B cell (primary cell): Measurements from ENCODE around the gene ZNF608. TPM values are rescaled to one million over a fixed set of nuclear protein-coding genes. Genes with fewer than 3 reads are reported as not detected.
A peak's percentile ranks its signal among the peaks of the same experiment; 100 is the strongest.

Experiments used
- ATAC-seq: fragments of 200-7000 bp; cut with Tn5 transposase; one replicate; pipeline ENCODE4 v1.10.0; 2021; ENCODE audit warnings: low read depth, mild to moderate bottlenecking, moderate number of reproducible peaks, moderate library complexity
- CTCF ChIA-PET: fragments of 350-600 bp; sonication (Branson Sonifier 250); formaldehyde crosslinking; loops from one replicate; lab custom pipeline; 2021; ENCODE audit warnings: antibody characterized with exemption, inconsistent platforms; lab: Charles Lee
- POLR2A ChIA-PET: fragments of 350-600 bp; sonication (Branson Sonifier 250); formaldehyde crosslinking; loops from one replicate; lab custom pipeline; 2021; ENCODE audit warnings: antibody characterized with exemption; lab: Charles Lee
- DNase-seq: peaks from one replicate; pipeline ENCODE4 v3.0.0; 2013
- H2AFZ ChIP-seq: 2 replicates; pipeline ENCODE4 v1.6.1; 2012; ENCODE audit warnings: mild to moderate bottlenecking, low read depth, low read length; ENCODE audit not compliant: insufficient read depth, poor library complexity, severe bottlenecking
- H3K27ac ChIP-seq, 2 donors: 1 replicate in 1 of 2; 2 replicates in 1 of 2; pipeline ENCODE4 v1.5.1; 2012 to 2013; ENCODE audit warnings: low read length in 2 of 2, mild to moderate bottlenecking in 2 of 2, moderate library complexity in 1 of 2
- H3K27me3 ChIP-seq, 4 experiments: fragments of 200-600 bp in 1 of 4; sonication (generic) in 1 of 4; replicated peaks in 1 of 4; 1 replicate in 2 of 4; 2 replicates in 2 of 4; pipeline versions ENCODE4 v1.6.1 to v1.7.0; 2013 to 2016; ENCODE audit warnings: low read length in 3 of 4, mild to moderate bottlenecking in 2 of 4, mixed read lengths in 1 of 4, moderate library complexity in 1 of 4; ENCODE audit not compliant: insufficient read depth in 4 of 4, control insufficient read depth in 3 of 4; ENCODE audit errors: control extremely low read depth in 1 of 4
- H3K36me3 ChIP-seq, 2 experiments: replicated peaks in 1 of 2; 1 replicate in 1 of 2; 2 replicates in 1 of 2; pipeline versions ENCODE4 v1.6.1 to v1.7.1; 2013; ENCODE audit warnings: low read length in 1 of 2; ENCODE audit not compliant: insufficient read depth in 2 of 2, control insufficient read depth in 1 of 2; ENCODE audit errors: control extremely low read depth in 1 of 2, extremely low read depth in 1 of 2
- H3K4me1 ChIP-seq, 2 donors: fragments of 200-600 bp in 1 of 2; sonication (generic) in 1 of 2; 1 replicate in 1 of 2; 2 replicates in 1 of 2; pipeline versions ENCODE4 v1.5.1 to v1.6.1; 2013 to 2017; ENCODE audit warnings: low read length in 2 of 2; ENCODE audit not compliant: control insufficient read depth in 2 of 2, insufficient read depth in 2 of 2
- H3K4me2 ChIP-seq: replicated peaks from 2 replicates; pipeline ENCODE3; 2012; ENCODE audit warnings: mild to moderate bottlenecking, low read depth, low read length; ENCODE audit not compliant: poor library complexity, severe bottlenecking
- H3K4me3 ChIP-seq, 5 experiments: fragments of 200-600 bp in 1 of 5; sonication (generic) in 1 of 5; 1 replicate in 3 of 5; 2 replicates in 2 of 5; pipeline versions ENCODE4 v1.5.1 to v1.7.0; 2011 to 2016; ENCODE audit warnings: low read length in 4 of 5, mild to moderate bottlenecking in 4 of 5, low read depth in 2 of 5, control low read depth in 1 of 5, moderate library complexity in 1 of 5; ENCODE audit not compliant: insufficient read depth in 1 of 5; ENCODE audit errors: control extremely low read depth in 1 of 5, extremely low read depth in 1 of 5
- H3K79me2 ChIP-seq: fragments of 200-600 bp; sonication (generic); one replicate; pipeline ENCODE4 v1.6.0; 2016; ENCODE audit warnings: low read length; ENCODE audit not compliant: control insufficient read depth, insufficient read depth
- H3K9ac ChIP-seq: fragments of 200-600 bp; sonication (generic); 2 replicates; pipeline ENCODE4 v1.6.1; 2017; ENCODE audit warnings: mild to moderate bottlenecking, low read length, moderate library complexity
- H3K9me3 ChIP-seq, 3 donors: one replicate each; pipeline versions ENCODE4 v1.6.1 to v1.7.1; 2013; ENCODE audit warnings: low read length in 2 of 3; ENCODE audit not compliant: control insufficient read depth in 2 of 3, insufficient read depth in 1 of 3; ENCODE audit errors: control extremely low read depth in 1 of 3
- H4K20me1 ChIP-seq: 2 replicates; pipeline ENCODE4 v1.6.0; 2012; ENCODE audit warnings: mild to moderate bottlenecking, low read length; ENCODE audit not compliant: insufficient read depth, control insufficient read depth, poor library complexity, severe bottlenecking
- H3K27ac Mint-ChIP-seq: one replicate; pipeline ENCODE4 v1.8.0; 2021; ENCODE audit warnings: mixed read lengths
- H3K27me3 Mint-ChIP-seq: one replicate; pipeline ENCODE4 v1.8.0; 2021; ENCODE audit warnings: mixed read lengths
- H3K4me1 Mint-ChIP-seq: one replicate; pipeline ENCODE4 v1.8.0; 2021; ENCODE audit warnings: mixed read lengths
- H3K4me3 Mint-ChIP-seq: one replicate; pipeline ENCODE4 v1.8.0; 2021; ENCODE audit warnings: mixed read lengths
- H3K9me3 Mint-ChIP-seq: one replicate; pipeline ENCODE4 v1.8.0; 2022; ENCODE audit warnings: mixed read lengths; ENCODE audit not compliant: insufficient read depth
- CTCF ChIP-seq: fragments of 200-600 bp; IDR thresholded peaks from one replicate; pipeline ENCODE4 v1.8.0; 2022; ENCODE audit warnings: antibody characterized with exemption, mild to moderate bottlenecking
- EZH2 ChIP-seq: IDR thresholded peaks from 2 replicates; pipeline ENCODE4 v1.6.1; 2012; ENCODE audit warnings: borderline replicate concordance, low read depth, mild to moderate bottlenecking, moderate library complexity, low read length; ENCODE audit not compliant: insufficient read depth, poor library complexity, severe bottlenecking
- WGBS: methylation state at CpG from one replicate; pipeline ENCODE4 v1.1.5; 2013; ENCODE audit warnings: missing lambda C conversion rate; ENCODE audit not compliant: insufficient coverage; 5-methylcytosine and 5-hydroxymethylcytosine counted together
- intact Hi-C: fragments of 100-400 bp; cut with micrococcal nuclease; formaldehyde crosslinking; loops from one replicate; pipeline ENCODE4 v1.10.0; 2022
- polyA plus RNA-seq: library from polyadenylated mRNA; depleted of rRNA; stranded (reverse); fragments of >200 nt; gene quantifications from 2 replicates; pipeline ENCODE4 v1.2.3, GENCODE V29; 2012
- total RNA-seq, 2 donors: library from RNA; stranded (reverse); fragments of 120-200 nt in 1 of 2; gene quantifications; 1 replicate in 1 of 2; 2 replicates in 1 of 2; pipeline versions ENCODE4 v1.2.3 to v1.2.4, GENCODE V29; 2013 to 2022

ZNF608 gene
- total and polyA plus RNA-seq, 2 donors (not counting 1 experiment from before 2014, with no cell fraction given) = 8.5 to 17.4 TPM

- intact Hi-C loops = loop anchor here (2.0 to 5.0 kb wide), 2 partner anchors 121 to 649 kb away; no protein-coding TSS in a partner anchor
- peak overlapping the region; percentile 80 for H3K4me3 Mint-ChIP-seq
- POLR2A ChIA-PET = interaction anchor here (0.5 to 2.2 kb wide), 5 partner anchors 10 to 42 kb away, joined by 3 to 7 read pairs (median 3); partner anchors contain the start of gene ZNF608
Measured at GRCh38 chr5:124706051-124706450, 40.4 kb downstream of the ZNF608 start.

More at GRCh38 chr5:124706051-124706450, 40.4 kb downstream of the ZNF608 start:
- peak overlapping the region; percentile 39 for H3K9ac ChIP-seq
- DNase-seq (peak; percentile 76), ATAC-seq (peak; percentile 42)
- H3K27me3 Mint-ChIP-seq = no peaks in the 10 kb centered on the region
- peak overlapping the region; percentile 57 to 71 for H3K27ac ChIP-seq
- H3K36me3 ChIP-seq = no peaks in the 10 kb centered on the region
- no peaks in the 10 kb centered on the region for H3K9me3 ChIP-seq
- H3K4me1 Mint-ChIP-seq = peaks cover 79% of the 10 kb centered on the region
- H3K4me2 ChIP-seq = peak overlapping the region; percentile 75
- H4K20me1 ChIP-seq = no peaks in the 10 kb centered on the region
- CTCF ChIA-PET = interaction anchor here (0.9 to 5.3 kb wide), 7 partner anchors 10 to 1129 kb away, joined by 3 to 30 read pairs (median 3); no protein-coding TSS in a partner anchor
- peaks cover 68 to 72% of the 10 kb centered on the region in 2 donors for H3K4me1 ChIP-seq
- no peak for TF ChIP-seq EZH2
- TF ChIP-seq CTCF = no peak
- H3K27me3 ChIP-seq = peaks cover 0 to 8% (median 0%) of the 10 kb centered on the region in 4 experiments
- WGBS = 80% methylated on average over 1 of the region's 4 CpGs
- H3K27ac Mint-ChIP-seq = peak overlapping the region; percentile 85
- H2AFZ ChIP-seq = no peak overlapping the region
- H3K79me2 ChIP-seq = peaks cover 77% of the 10 kb centered on the region
- no peaks in the 10 kb centered on the region for H3K9me3 Mint-ChIP-seq
- H3K4me3 ChIP-seq = peak overlapping the region in 4 of 5 experiments; percentile 6 to 30 (median 20)
